Gastroesophageal sphincter (tissue), 3 donors: Measurements from ENCODE around the gene MAL.

Experiments
- EP300 ChIP-seq: sonication (generic); formaldehyde crosslinking; IDR thresholded peaks from one replicate; pipeline ENCODE4 v1.6.1; 2017; ENCODE audit warnings: antibody characterized with exemption, mild to moderate bottlenecking
- POLR2A ChIP-seq, 2 donors: fragments of 450-650 bp; IDR thresholded peaks; one replicate each; pipeline ENCODE4 v1.6.1; 2017; ENCODE audit warnings: antibody characterized with exemption in 2 of 2, mild to moderate bottlenecking in 2 of 2, moderate library complexity in 1 of 2
- POLR2AphosphoS5 ChIP-seq: sonication (generic); formaldehyde crosslinking; IDR thresholded peaks from one replicate; pipeline ENCODE4 v1.6.1; 2017; ENCODE audit warnings: antibody characterized with exemption
- TF ChIP-seq, protein P1 (sequence below), 4 experiments: fragments of 200-600 bp in 2 of 4; fragments of 450-650 bp in 2 of 4; sonication (generic) in 1 of 4; IDR thresholded peaks; one replicate each; pipeline ENCODE4 v1.5.1; 2017 to 2019; ENCODE audit warnings: antibody characterized with exemption in 4 of 4, mild to moderate bottlenecking in 2 of 4, moderate library complexity in 2 of 4

DNA sequence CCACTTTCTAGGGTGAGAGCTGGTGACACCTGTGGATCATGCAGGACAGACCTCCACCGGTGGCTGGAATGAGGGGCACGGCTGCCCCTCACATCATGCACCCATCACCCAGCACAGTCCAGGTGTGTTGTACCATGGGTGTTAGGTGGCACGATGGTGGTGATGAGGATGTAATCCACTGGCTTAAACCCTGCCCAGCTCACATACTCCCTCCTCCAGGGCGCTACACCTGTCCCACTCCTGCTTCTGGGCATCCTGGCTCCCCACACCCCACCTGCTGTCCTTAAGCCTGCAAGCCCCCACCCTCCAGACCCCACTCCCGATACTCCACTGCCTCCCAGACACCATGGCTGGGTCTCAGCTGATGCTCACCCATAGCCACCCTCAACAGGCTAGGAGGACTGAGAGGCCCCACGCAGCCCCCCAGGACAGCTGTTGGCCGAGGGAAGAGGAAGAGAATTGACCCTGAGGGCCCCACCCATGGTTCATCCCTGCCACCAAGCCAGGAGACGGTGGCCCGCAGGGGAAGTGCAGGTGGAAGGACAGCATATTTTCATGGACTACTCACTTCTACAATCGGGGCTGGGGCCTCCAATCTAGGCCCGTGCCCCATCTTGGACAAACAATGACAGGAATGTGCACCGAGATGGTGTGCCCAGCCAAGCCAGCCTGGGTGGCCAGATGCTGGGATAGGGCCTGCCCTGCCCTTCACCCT, 34.3 kb downstream of the MAL start:
- TF ChIP-seq, protein P1, sequence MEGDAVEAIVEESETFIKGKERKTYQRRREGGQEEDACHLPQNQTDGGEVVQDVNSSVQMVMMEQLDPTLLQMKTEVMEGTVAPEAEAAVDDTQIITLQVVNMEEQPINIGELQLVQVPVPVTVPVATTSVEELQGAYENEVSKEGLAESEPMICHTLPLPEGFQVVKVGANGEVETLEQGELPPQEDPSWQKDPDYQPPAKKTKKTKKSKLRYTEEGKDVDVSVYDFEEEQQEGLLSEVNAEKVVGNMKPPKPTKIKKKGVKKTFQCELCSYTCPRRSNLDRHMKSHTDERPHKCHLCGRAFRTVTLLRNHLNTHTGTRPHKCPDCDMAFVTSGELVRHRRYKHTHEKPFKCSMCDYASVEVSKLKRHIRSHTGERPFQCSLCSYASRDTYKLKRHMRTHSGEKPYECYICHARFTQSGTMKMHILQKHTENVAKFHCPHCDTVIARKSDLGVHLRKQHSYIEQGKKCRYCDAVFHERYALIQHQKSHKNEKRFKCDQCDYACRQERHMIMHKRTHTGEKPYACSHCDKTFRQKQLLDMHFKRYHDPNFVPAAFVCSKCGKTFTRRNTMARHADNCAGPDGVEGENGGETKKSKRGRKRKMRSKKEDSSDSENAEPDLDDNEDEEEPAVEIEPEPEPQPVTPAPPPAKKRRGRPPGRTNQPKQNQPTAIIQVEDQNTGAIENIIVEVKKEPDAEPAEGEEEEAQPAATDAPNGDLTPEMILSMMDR (IDR thresholded peaks at IDR 0.05): no peak
- no peak for TF ChIP-seq POLR2A (IDR thresholded peaks at IDR 0.05)
- no peak for TF ChIP-seq EP300
- no peak for TF ChIP-seq POLR2AphosphoS5
